Stimulated activated CD8-positive, alpha-beta memory T cell treated with anti-CD3 and anti-CD28 coated beads, Interleukin-4, amount 100 ng/mL, for 48 hours (primary cell): Measurements from ENCODE around the gene TRIM5.
"Not testable (repeated sequence)": the region's sequence is repeated elsewhere in the genome, so short reads cannot be mapped to it uniquely, and the experiment has no call there.

Experiments used
- DNase-seq: peaks from one replicate; pipeline ENCODE4 v3.0.0-alpha.2; 2020

The TRIM5 gene, protein sequence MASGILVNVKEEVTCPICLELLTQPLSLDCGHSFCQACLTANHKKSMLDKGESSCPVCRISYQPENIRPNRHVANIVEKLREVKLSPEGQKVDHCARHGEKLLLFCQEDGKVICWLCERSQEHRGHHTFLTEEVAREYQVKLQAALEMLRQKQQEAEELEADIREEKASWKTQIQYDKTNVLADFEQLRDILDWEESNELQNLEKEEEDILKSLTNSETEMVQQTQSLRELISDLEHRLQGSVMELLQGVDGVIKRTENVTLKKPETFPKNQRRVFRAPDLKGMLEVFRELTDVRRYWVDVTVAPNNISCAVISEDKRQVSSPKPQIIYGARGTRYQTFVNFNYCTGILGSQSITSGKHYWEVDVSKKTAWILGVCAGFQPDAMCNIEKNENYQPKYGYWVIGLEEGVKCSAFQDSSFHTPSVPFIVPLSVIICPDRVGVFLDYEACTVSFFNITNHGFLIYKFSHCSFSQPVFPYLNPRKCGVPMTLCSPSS

GRCh38 chr11:5684646-5685362, at the start of gene TRIM5:
Gene TRIM5 (minus strand): TSS chr11:5685074. CDS start chr11:5680177, 4,897 bp downstream.
- peak; percentile 83 for DNase-seq

DNA sequence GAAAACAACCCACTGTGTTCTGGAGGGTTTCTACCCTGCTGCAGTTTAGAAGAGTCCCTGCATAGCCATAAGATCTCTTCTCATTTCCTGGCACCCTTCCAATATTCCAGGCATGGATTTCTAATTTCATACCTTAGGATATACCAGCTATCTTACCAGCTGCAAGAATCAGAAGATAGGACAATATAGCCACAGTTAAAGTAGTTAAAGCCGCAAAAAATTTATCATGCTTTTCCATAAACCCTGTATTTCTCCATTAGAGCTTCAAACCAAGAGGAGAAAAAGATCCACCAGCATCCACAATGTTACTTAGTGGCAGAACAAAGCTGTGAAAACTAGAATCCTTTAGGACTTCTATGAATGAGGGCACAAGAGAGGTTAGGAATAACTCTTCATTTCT, 42.8 kb upstream of the TRIM5 start:
- DNase-seq: no peak

GRCh38 chr11:5726351-5726750, 41.5 kb upstream of the TRIM5 start:
- no peak for DNase-seq

- no peak for DNase-seq
These were observed 37.7 kb upstream of the TRIM5 start for GRCh38 chr11:5722622-5723021.

- DNase-seq: no peak
These were observed 35.0 kb upstream of the TRIM5 start for GRCh38 chr11:5719703-5720495.

GRCh38 chr11:5716518-5716917, 31.6 kb upstream of the TRIM5 start:
- DNase-seq: not testable (repeated sequence)

DNA sequence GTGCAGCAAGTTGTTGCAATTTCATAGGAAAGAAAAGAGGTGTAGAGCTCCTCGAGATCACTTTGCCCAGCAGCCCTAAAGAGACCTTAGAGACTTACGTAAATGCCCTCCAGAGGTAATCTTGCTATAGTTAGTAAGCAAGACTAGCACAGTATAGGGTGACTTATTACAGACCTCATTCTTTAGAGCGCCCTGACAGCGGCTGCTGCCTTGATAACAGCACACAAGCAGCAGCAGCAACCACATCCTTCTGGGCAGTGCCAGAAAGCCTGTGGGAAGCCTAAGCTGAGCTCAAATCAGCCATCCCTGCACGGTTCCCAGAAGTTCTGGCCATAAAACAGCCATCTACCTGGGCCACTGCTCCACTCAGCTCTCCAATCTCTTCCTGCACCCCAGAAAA, 28.8 kb upstream of the TRIM5 start:
- DNase-seq: no peak

DNA sequence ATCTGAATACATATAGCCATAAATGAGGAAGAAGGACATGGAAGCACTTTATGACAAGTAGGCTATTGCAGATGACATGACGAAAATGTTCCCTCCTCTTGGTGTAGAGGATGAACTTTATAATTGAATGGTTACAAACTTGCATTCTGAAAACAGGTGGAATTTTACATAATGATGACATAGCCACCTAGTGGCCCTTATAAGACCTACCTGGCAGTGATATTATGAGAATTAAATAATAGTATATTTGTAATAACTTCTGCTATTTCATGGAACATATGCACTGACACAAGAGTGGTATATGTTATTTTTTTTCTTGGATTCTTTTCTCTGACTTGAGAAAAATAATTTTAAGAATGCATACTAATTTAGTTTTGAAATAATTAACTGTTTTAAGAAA, 27.6 kb upstream of the TRIM5 start:
- DNase-seq: no peak

- no peak for DNase-seq
These were observed 20.8 kb upstream of the TRIM5 start for GRCh38 chr11:5705688-5706087.

DNA sequence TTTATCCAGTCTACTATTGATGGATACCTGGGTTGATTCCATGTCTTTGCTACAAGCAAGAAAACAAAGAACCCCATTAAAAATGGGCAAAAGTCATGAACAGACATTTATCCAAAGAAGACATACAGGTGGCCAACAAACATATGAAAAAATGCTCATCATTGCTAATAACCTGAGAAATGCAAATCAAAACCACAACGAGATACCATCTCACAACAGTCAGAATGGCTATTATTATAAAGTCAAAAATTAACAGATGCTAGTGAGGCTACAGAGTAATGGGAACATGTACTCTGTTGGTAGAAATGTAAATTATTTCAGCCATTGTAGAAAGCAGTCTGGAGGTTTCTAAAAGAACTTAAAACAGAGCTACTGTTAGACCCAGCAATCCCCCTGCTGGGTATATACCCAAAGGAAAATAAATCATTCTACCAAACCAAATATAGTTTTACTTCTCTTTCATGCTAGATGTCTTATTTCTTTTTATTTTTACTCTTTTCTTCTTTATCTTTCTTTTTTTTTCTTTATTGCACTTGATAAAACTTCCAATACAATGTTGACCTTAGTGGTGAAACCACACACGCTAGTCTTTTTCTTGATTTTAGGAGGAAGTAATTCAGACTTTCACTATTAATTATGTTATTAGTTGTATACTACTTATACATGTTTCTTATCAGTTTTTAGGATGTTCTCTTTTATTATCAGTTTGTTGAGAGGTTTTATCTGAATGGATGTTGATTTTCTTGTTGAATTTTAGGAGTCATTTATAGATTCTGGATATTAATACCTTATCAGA, 19.1 kb upstream of the TRIM5 start:
- no peak for DNase-seq

DNA sequence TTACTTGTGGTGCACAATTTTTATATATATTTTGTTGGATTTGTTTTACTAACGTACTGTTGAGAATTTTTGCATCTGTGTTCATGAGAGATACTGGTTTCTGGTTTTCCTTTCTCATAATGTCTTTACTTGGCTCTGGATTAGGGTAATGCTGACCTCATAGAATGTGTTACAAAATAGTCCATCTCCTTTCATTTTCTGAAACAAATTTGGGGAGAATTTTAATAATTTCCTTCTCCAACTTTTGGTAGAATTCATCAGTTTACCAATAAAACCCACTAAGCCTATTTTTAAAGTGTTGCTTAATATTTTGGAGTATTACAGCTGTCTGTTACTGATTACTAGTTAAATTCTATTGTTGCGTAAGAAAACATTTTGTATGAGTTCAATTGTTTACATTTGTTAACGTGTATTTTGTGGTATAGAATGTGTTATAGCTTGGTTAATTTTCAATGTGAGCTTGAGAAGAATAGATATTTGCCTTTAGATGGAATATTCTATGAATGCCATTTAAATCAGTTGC, 16.2 kb upstream of the TRIM5 start:
- DNase-seq: no peak

- DNase-seq: no peak
These were observed 15.7 kb upstream of the TRIM5 start for GRCh38 chr11:5700421-5701054.

- no peak for DNase-seq
These were observed 13.4 kb upstream of the TRIM5 start for GRCh38 chr11:5698281-5698680.

DNA sequence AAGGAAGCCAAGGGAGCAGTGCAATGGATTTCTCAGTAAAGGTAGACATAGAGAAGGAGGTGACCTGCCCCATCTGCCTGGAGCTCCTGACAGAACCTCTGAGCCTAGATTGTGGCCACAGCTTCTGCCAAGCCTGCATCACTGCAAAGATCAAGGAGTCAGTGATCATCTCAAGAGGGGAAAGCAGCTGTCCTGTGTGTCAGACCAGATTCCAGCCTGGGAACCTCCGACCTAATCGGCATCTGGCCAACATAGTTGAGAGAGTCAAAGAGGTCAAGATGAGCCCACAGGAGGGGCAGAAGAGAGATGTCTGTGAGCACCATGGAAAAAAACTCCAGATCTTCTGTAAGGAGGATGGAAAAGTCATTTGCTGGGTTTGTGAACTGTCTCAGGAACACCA, 11.3 kb upstream of the TRIM5 start:
- no peak for DNase-seq

DNA sequence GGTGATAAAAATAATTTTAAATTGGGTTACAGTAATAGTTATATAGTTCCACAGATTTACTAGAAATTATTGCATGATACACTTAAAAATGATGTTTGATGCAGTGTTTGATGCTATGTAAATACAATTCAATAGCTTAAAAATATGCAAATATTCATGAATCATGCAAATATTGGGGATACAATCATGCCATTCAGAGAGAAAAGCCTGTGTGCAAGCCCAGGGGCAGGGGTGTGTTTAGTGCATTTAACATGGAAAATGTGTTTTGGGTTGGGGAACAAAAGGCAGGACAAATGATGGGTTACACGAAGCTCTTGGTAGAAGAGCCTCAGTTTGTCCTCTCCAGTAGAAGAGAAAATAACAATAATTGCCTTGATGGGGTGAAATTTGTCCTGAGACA, 10.7 kb upstream of the TRIM5 start:
- no peak for DNase-seq

DNA sequence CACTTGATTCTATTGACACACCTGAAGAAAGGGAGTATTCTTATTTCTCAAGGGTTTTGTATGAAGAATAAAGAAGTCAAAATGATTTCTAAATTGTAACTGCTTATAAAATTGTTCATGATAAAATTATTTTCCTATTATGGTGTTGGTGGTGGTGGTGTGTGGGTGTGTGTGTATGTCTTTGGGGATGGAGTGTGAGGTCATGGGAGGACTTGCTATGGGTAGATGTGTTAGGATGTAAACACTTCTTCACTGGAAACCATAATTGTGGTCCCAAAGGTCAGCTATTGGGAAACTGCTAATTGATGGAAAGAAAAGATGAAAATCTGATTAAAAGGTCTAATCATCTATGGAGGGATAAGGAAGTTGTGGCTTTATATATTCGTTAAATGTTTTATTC, 9.8 kb upstream of the TRIM5 start:
- no peak for DNase-seq

GRCh38 chr11:5691964-5692361, 7.1 kb upstream of the TRIM5 start:
- DNase-seq: no peak

- not testable (repeated sequence) for DNase-seq
These were observed 6.5 kb upstream of the TRIM5 start for GRCh38 chr11:5691238-5691963.

DNA sequence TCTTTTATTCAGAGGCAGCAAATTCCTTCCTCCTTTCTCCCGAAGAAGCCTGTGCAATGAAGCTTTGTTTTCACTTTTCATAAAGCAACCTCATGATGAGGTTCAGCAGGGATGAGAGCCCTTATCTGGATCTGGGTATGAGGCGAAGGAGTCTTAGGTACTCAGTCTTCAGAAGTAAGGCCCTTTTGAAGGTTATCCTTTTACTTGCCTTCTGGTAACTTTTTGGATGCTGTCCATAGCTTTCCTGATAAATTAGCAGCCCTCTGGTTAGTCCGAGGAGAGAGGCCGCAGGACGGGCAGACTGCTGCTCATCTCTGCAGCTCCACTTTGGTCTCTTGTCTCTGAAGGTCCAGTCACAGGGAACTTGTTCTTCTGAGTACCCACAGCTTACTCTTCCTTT, 5.9 kb upstream of the TRIM5 start:
- no peak for DNase-seq

DNA sequence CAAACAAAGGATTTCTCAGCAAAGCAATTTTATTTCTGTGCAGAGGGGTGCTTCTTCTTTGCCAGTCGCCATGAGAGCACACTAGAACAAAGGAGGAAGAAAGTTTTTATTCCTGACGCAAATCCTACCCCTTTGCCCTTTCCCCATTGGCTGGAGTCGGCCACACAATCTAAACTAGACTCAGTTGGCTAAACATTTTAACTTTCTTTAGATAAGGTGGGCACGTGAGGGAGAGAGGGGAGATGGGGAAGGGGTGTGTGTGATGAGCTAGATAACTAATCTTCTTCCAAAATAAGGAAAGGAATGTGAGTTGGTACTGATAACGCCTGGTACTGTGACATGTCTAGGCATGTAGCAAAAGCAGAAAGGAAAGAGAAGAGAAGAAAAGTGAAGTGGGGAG, 5.3 kb upstream of the TRIM5 start:
- DNase-seq: no peak

DNA sequence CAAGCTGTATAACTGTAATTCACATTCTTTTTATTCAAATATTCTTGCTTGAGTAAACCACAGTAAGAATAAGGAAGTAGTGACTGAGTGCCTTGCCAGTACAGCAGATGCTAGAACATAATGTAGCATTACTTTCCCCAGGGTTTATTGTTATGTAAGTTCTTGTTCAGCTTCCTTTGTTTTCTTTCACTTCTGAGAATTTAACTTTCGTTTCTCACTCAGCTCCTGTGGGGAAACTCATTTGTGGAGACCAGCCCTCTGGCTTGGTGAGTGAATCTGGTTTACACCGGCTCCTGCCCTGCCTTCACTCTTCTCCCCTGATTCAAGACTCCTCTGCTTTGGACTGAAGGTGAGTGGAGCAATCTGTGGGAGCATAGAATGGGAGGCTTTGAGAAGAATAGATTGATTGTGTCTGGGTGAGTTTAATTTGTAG, 4.7 kb upstream of the TRIM5 start, which contains the start of gene TRIM22:
Gene TRIM22, plus strand, starts transcription at position 240 of the 433 bp plus-strand sequence. CDS start 6,443 bp downstream, outside the sequence.
- peak; percentile 50 for DNase-seq
